HCT116 (cell line): ENCODE data around the gene KIFC1. TPM values are rescaled to one million over a fixed set of nuclear protein-coding genes. Genes with fewer than 3 reads are reported as not detected.
"Not testable (repeated sequence)": the region's sequence is repeated elsewhere in the genome, so short reads cannot be mapped to it uniquely, and the experiment has no call there.

Experiments used
- ATAC-seq: fragments of 200-7000 bp; cut with Tn5 transposase; 2 replicates; pipeline ENCODE4 v1.9.1; 2020; ENCODE audit warnings: mild to moderate bottlenecking, moderate library complexity
- BruUV-seq: library from RNA; stranded (reverse); fragments of 400-500 nt; replicated peaks from 2 replicates; lab custom pipeline; 2021; lab: Mats Ljungman, UMichigan
- CTCF ChIA-PET: fragments of 300-600 bp; sonication (Branson Sonifier 250); formaldehyde crosslinking; loops from one replicate; lab custom pipeline; 2021; ENCODE audit warnings: antibody characterized with exemption; lab: Charles Lee
- POLR2A ChIA-PET: fragments of 300-600, 350-600 bp; sonication (Branson Sonifier 250); formaldehyde crosslinking; loops from one replicate; lab custom pipeline; 2021; ENCODE audit warnings: antibody characterized with exemption; lab: Charles Lee
- RAD21 ChIA-PET, 2 experiments: fragments of 300-600 bp; sonication (Branson Sonifier 250); formaldehyde crosslinking; loops; one replicate each; lab custom pipeline; 2023; ENCODE audit warnings: low total read pairs in 2 of 2; ENCODE audit not compliant: uncharacterized antibody in 2 of 2, unreplicated experiment in 2 of 2, low non-redundant PET in 1 of 2; lab: Charles Lee
- DNase-seq: peaks from one replicate; pipeline ENCODE4 v3.0.0-alpha.2; 2010; ENCODE audit warnings: low read depth, low spot score
- H2AFZ ChIP-seq: fragments of 200-600 bp; shearing (Covaris generic), sonication (generic); 2 replicates; pipeline ENCODE4 v1.6.1; 2017; ENCODE audit warnings: low read depth, mixed run types, mixed read lengths, antibody characterized with exemption, low read length; ENCODE audit not compliant: poor library complexity, severe bottlenecking
- H3K27ac ChIP-seq: 2 replicates; pipeline ENCODE4 v1.5.1; 2012; ENCODE audit warnings: low read depth, low read length
- H3K27me3 ChIP-seq: fragments of 200-600 bp; sonication (generic); 2 replicates; pipeline ENCODE4 v1.6.1; 2016; ENCODE audit warnings: mixed run types, low read length, mixed read lengths; ENCODE audit not compliant: insufficient read depth
- H3K36me3 ChIP-seq, 2 experiments: fragments of 200-500 bp in 1 of 2; fragments of 200-600 bp in 1 of 2; sonication (Bioruptor generic) in 1 of 2; sonication (generic) in 1 of 2; 2 replicates each; pipeline versions ENCODE4 v1.5.1 to v1.6.1; 2014 to 2016; ENCODE audit warnings: low read length in 2 of 2, inconsistent platforms in 1 of 2, mixed read lengths in 1 of 2, mixed run types in 1 of 2; ENCODE audit not compliant: insufficient read depth in 2 of 2, control insufficient read depth in 1 of 2
- H3K4me1 ChIP-seq, 2 experiments: fragments of 200-600 bp in 1 of 2; sonication (generic) in 1 of 2; 2 replicates each; pipeline versions ENCODE4 v1.5.1 to v1.6.1; 2012 to 2017; ENCODE audit warnings: low read length in 2 of 2, inconsistent platforms in 1 of 2, mild to moderate bottlenecking in 1 of 2, mixed read lengths in 1 of 2, mixed run types in 1 of 2, moderate library complexity in 1 of 2; ENCODE audit not compliant: insufficient read depth in 2 of 2, control insufficient read depth in 1 of 2
- H3K4me2 ChIP-seq: fragments of 200-600 bp; sonication (generic); 2 replicates; pipeline ENCODE4 v1.6.1; 2017; ENCODE audit warnings: mixed run types, low read length, mixed read lengths
- H3K4me3 ChIP-seq, 2 experiments: fragments of 200-600 bp in 1 of 2; sonication (generic) in 1 of 2; replicated peaks in 1 of 2; 2 replicates each; pipeline ENCODE4 v1.5.1; 2011 to 2016; ENCODE audit warnings: low read length in 2 of 2, control low read depth in 1 of 2, low read depth in 1 of 2, mild to moderate bottlenecking in 1 of 2, mixed read lengths in 1 of 2, mixed run types in 1 of 2
- H3K79me2 ChIP-seq: fragments of 200-600 bp; sonication (generic); 2 replicates; pipeline ENCODE4 v1.6.1; 2017; ENCODE audit warnings: mild to moderate bottlenecking, mixed run types, low read length, moderate library complexity, mixed read lengths; ENCODE audit not compliant: insufficient read depth
- H3K9ac ChIP-seq: fragments of 200-600 bp; sonication (generic); 2 replicates; pipeline ENCODE4 v1.6.1; 2016; ENCODE audit warnings: low read length, mixed read lengths
- H3K9me2 ChIP-seq: fragments of 200-600 bp; sonication (generic), shearing (Covaris generic); 2 replicates; pipeline ENCODE4 v1.6.1; 2017; ENCODE audit warnings: mixed run types, mild to moderate bottlenecking, moderate library complexity; ENCODE audit not compliant: insufficient read depth
- H3K9me3 ChIP-seq, 2 experiments: fragments of 200-500 bp in 1 of 2; fragments of 200-600 bp in 1 of 2; sonication (Bioruptor generic) in 1 of 2; sonication (generic) in 1 of 2; 2 replicates each; pipeline ENCODE4 v1.6.1; 2014 to 2017; ENCODE audit warnings: low read length in 2 of 2, mixed read lengths in 2 of 2, inconsistent platforms in 1 of 2, low read depth in 1 of 2, mild to moderate bottlenecking in 1 of 2, mixed run types in 1 of 2, moderate library complexity in 1 of 2; ENCODE audit not compliant: control insufficient read depth in 1 of 2, insufficient read depth in 1 of 2
- H4K20me1 ChIP-seq: fragments of 200-600 bp; sonication (generic), shearing (Covaris generic); 2 replicates; pipeline ENCODE4 v1.6.1; 2017; ENCODE audit warnings: mixed run types, mild to moderate bottlenecking, moderate library complexity; ENCODE audit not compliant: insufficient read depth
- CBX3 ChIP-seq: IDR thresholded peaks from 2 replicates; pipeline ENCODE4 v1.6.1; 2012; ENCODE audit warnings: low read depth
- ELF1 ChIP-seq: IDR thresholded peaks from 2 replicates; pipeline ENCODE4 v1.6.1; 2012; ENCODE audit warnings: low read depth, borderline replicate concordance
- EZH2 ChIP-seq: fragments of 200-600 bp; sonication (generic); IDR thresholded peaks from 2 replicates; pipeline ENCODE4 v1.6.1; 2017; ENCODE audit warnings: antibody characterized with exemption, mixed run types
- EZH2phosphoT487 ChIP-seq: fragments of 200-600 bp; IDR thresholded peaks from 2 replicates; pipeline ENCODE4 v1.6.1; 2018; ENCODE audit warnings: antibody characterized with exemption, borderline replicate concordance
- FOSL1 ChIP-seq: IDR thresholded peaks from 2 replicates; pipeline ENCODE4 v1.6.1; 2012; ENCODE audit warnings: low read depth
- POLR2AphosphoS5 ChIP-seq: IDR thresholded peaks from 2 replicates; pipeline ENCODE4 v1.6.1; 2011; ENCODE audit warnings: mild to moderate bottlenecking, low read depth, low read length, moderate library complexity
- SP1 ChIP-seq: IDR thresholded peaks from 2 replicates; pipeline ENCODE4 v1.6.1; 2012; ENCODE audit warnings: low read depth
- ZNF274 ChIP-seq: fragments of 200-500 bp; sonication (Bioruptor generic); IDR thresholded peaks from 2 replicates; pipeline ENCODE4 v1.6.1; 2014; ENCODE audit warnings: mild to moderate bottlenecking, low read depth, low read length, inconsistent platforms
- intact Hi-C: fragments of 100-400 bp; cut with micrococcal nuclease; formaldehyde crosslinking; loops from 2 replicates; pipeline ENCODE4 v1.10.0; 2022
- total RNA-seq: library from RNA; stranded (reverse); gene quantifications from one replicate; pipeline ENCODE4 v1.2.1, GENCODE V29; 2021; ENCODE audit not compliant: unreplicated experiment
- TF ChIP-seq, protein P1 (sequence below), 3 experiments: fragments of 200-600 bp in 1 of 3; sonication (generic) in 1 of 3; IDR thresholded peaks in 2 of 3; conservative IDR thresholded peaks in 1 of 3; 2 replicates each; pipeline ENCODE4 v1.5.1; 2012 to 2017; ENCODE audit warnings: low read depth in 2 of 3, low read length in 2 of 3, antibody characterized with exemption in 1 of 3, borderline replicate concordance in 1 of 3, control low read depth in 1 of 3, mild to moderate bottlenecking in 1 of 3, mixed read lengths in 1 of 3, mixed run types in 1 of 3, moderate library complexity in 1 of 3; ENCODE audit not compliant: insufficient read depth in 1 of 3
- TF ChIP-seq, protein P2 (sequence below): IDR thresholded peaks from 2 replicates; pipeline ENCODE4 v1.6.1; 2012

The KIFC1 gene
- total RNA-seq, 1 experiment from 2014 or later = 84.7 TPM

DNA sequence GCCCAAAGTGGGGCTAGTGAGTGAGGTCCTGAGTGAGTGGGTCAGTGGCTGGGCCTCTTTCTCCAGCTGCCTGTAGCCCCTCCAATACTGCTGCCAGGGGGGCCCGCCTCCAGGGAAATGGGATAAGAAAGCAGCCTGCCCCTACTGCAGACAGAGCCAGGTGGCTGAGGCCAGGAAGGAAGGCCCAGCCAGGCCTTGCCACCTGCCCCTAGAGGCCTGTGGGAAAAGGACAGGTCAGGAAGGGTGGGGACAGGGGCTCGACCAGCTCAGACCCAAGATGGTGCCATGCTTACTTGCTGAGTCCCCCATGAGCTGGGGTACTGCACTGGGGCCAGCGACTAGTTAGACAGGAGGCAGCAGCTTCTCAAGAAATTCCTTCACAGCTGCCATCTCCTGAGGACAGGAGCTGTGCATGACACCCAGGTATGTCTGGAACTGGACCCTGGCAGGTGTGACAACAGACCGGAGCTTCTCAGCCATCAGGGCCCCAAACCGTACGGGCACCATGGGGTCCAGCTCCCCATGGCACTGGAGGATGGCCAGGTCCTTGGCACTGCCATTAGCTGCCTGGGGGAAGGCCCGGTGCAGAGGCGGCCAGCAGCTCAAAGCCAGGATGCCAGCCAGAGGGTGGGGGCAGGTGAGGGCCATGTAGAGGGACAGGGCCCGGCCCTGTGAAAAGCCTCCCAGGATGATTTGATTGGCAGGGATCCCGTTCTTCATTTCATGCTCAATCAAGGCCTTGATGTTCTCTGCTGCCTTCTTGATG, 26.2 kb upstream of the KIFC1 start:
- peak; percentile 82 for ATAC-seq
- H3K9me2 ChIP-seq, H4K20me1 ChIP-seq, DNase-seq, H3K79me2 ChIP-seq, H3K4me3 ChIP-seq, H3K27ac ChIP-seq, intact Hi-C loops, RAD21 ChIA-PET, H3K9ac ChIP-seq, H3K9me3 ChIP-seq, CTCF ChIA-PET, H3K36me3 ChIP-seq, H2AFZ ChIP-seq, H3K27me3 ChIP-seq, BruUV-seq, H3K4me2 ChIP-seq: not testable (repeated sequence)
- POLR2A ChIA-PET = interaction anchor here (0.6 kb wide), 1 partner anchor 40 kb away, joined by 3 read pairs; no protein-coding TSS in a partner anchor
- peaks cover 7 to 12% of the 10 kb centered on the region in 2 experiments; a peak in 3 of 4 replicates for H3K4me1 ChIP-seq
- TF ChIP-seq, protein P1, sequence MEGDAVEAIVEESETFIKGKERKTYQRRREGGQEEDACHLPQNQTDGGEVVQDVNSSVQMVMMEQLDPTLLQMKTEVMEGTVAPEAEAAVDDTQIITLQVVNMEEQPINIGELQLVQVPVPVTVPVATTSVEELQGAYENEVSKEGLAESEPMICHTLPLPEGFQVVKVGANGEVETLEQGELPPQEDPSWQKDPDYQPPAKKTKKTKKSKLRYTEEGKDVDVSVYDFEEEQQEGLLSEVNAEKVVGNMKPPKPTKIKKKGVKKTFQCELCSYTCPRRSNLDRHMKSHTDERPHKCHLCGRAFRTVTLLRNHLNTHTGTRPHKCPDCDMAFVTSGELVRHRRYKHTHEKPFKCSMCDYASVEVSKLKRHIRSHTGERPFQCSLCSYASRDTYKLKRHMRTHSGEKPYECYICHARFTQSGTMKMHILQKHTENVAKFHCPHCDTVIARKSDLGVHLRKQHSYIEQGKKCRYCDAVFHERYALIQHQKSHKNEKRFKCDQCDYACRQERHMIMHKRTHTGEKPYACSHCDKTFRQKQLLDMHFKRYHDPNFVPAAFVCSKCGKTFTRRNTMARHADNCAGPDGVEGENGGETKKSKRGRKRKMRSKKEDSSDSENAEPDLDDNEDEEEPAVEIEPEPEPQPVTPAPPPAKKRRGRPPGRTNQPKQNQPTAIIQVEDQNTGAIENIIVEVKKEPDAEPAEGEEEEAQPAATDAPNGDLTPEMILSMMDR (IDR thresholded peaks at IDR 0.05 in 2 of 3, conservative IDR thresholded peaks at IDR 0.05 in 1 of 3; ENCODE audit: borderline replicate concordance in 1 of 3, insufficient read depth in 1 of 3, low read depth in 2 of 3, low read length in 2 of 3) = peak in 1 of 3 experiments; percentile 19; a peak in 1 of 6 replicates

DNA sequence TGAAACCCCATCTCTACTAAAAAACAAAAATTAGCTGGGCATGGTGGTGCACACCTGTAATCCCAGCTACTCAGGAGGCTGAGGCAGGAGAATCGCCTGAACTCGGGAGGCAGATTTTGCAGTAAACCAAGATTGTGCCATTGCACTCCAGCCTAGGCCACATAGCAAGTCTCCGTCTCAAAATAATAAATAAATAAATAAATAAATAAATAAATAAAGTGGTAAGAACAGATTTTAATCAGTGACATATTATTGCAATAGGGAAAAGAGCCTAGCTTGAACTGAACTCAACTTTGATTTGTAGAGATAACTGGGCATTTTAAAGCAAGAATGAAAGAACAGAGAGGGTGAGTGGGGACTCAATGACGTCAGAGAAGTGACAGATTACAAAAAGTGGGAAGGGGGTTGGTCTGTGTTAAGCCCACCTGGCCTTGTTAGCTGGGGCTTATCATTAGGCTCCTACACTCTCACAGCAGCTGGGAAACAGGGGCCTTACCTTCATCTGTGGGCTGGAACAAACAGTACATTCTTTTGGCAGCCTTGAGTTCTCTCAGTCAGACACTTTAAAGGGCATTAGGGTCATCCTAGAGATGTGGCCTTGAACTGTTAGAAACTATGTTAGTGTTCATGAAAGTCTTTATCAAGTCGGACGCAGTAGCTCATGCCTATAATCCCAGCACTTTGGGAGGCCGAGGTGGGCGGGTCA, 24.5 kb upstream of the KIFC1 start:
- Histone ChIP-seq H3K4me2 (no peak overlapping the region), H3K27me3 (no peaks in the 10 kb centered on the region), H3K4me3 (no peak overlapping the region), H3K79me2 (no peaks in the 10 kb centered on the region), H3K4me1 (peaks cover 7 to 12% of the 10 kb centered on the region in 2 experiments; a peak in 3 of 4 replicates), H3K9ac (no peak overlapping the region), H2AFZ (no peak overlapping the region), H3K27ac (no peak overlapping the region), H3K9me2 (no peaks in the 10 kb centered on the region), H3K9me3 (no peaks in the 10 kb centered on the region), H3K36me3 (no peaks in the 10 kb centered on the region), H4K20me1 (no peaks in the 10 kb centered on the region)
- POLR2A ChIA-PET = no interaction called here
- no peak for TF ChIP-seq EZH2phosphoT487
- TF ChIP-seq, protein P2, sequence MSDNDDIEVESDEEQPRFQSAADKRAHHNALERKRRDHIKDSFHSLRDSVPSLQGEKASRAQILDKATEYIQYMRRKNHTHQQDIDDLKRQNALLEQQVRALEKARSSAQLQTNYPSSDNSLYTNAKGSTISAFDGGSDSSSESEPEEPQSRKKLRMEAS = no peak
- TF ChIP-seq SP1 = no peak
- TF ChIP-seq CBX3 = no peak
- no peak for TF ChIP-seq ELF1
- TF ChIP-seq, protein P1 (IDR thresholded peaks at IDR 0.05 in 2 of 3, conservative IDR thresholded peaks at IDR 0.05 in 1 of 3; ENCODE audit: borderline replicate concordance in 1 of 3, insufficient read depth in 1 of 3, low read depth in 2 of 3, low read length in 2 of 3) = no peak
- TF ChIP-seq EZH2 = no peak
- TF ChIP-seq POLR2AphosphoS5 = no peak
- TF ChIP-seq FOSL1 = no peak
- no peak for TF ChIP-seq ZNF274
- CTCF ChIA-PET = interaction anchor here (1.0 kb wide), 1 partner anchor 24 kb away, joined by 3 read pairs; no protein-coding TSS in a partner anchor
- RAD21 ChIA-PET = no interaction called here
- intact Hi-C loops = no loop called here
- ATAC-seq = no peak
- BruUV-seq = no TSS peak
- no peak for DNase-seq
